Measurements from ENCODE around the gene FAM229A.

DNA sequence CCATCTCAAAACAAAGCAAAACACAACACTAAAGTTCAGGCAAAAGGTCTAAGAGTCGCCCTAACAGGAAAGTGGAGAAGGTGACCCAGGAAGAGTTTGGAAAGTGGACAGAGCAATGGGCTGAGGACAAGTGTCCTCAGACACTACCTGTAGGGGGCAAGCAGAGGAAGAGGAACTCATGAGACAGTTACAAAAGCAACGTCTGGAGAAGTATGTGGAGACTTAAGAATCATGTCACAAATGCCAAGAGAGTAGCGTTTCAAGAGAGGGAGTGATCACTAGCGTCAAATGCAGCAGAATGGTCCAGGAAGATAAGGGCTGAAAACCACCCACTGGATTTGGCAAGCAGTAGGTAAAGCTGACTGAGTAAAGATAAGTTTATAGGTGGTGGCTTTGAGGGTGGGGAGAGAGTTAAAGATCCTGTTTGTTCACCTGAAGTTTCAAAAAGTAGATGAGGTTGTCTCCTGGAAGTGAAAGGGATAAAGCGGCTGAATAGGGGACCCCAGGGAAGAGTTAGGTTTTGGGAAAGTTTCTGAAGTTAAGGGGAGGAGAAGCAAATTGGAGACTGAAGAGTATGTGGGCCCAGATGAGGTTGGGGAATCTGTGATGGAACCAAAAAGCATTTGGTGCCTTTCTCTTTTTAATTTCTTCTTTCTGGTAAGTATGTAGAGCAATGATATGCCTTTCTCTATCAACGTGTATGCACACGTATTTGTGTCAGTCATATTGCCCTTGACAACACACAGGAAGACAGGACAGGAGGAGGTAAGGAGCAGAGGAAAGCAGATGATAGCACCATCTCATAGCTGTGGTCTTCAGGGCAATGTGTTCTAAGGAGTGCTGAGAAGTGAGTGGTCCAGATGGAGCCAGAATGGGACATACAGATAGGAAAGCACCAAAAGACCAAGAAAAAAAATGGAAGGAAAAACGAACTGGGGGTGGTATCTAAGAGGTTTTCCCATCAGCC, 28.9 kb upstream of the FAM229A start:
- TF ChIP-seq, protein P1, sequence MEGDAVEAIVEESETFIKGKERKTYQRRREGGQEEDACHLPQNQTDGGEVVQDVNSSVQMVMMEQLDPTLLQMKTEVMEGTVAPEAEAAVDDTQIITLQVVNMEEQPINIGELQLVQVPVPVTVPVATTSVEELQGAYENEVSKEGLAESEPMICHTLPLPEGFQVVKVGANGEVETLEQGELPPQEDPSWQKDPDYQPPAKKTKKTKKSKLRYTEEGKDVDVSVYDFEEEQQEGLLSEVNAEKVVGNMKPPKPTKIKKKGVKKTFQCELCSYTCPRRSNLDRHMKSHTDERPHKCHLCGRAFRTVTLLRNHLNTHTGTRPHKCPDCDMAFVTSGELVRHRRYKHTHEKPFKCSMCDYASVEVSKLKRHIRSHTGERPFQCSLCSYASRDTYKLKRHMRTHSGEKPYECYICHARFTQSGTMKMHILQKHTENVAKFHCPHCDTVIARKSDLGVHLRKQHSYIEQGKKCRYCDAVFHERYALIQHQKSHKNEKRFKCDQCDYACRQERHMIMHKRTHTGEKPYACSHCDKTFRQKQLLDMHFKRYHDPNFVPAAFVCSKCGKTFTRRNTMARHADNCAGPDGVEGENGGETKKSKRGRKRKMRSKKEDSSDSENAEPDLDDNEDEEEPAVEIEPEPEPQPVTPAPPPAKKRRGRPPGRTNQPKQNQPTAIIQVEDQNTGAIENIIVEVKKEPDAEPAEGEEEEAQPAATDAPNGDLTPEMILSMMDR (IDR thresholded peaks at IDR 0.05): no peak
- TF ChIP-seq POLR2A (IDR thresholded peaks at IDR 0.05): no peak
